AG08395 (cell line): ENCODE measurements around the gene MVB12B.

ENCODE experiments used
- DNase-seq: peaks from one replicate; pipeline ENCODE4 v3.0.0; 2012; ENCODE audit warnings: mixed read lengths, low spot score

The MVB12B gene

GRCh38 chr9:126453156-126453963 lies 126.7 kb downstream of the MVB12B start:
- DNase-seq = no peak

- no peak for DNase-seq
Measured at GRCh38 chr9:126454215-126454614, 127.6 kb downstream of the MVB12B start.

DNA sequence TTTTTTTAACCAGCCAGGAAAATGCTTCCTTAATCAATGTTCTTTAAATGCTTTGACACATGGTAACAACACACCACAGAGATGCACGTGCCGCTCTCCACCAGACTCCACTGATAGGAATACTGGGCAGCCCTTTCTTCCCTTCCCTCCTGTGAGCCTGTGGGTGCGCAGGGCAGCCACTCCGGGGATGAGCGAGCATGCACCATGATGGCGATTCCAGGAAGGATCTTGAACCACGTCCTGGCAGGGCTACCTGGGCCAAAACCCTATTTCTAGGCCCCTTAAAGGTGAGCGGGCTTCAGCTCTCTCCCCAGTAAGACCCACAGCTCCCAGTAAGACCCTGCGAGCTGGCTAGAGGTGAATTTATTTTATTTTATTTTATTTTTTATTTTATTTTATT lies 128.2 kb downstream of the MVB12B start:
- DNase-seq = no peak

GRCh38 chr9:126456441-126457174 lies 130.0 kb downstream of the MVB12B start:
- DNase-seq = no peak

DNA sequence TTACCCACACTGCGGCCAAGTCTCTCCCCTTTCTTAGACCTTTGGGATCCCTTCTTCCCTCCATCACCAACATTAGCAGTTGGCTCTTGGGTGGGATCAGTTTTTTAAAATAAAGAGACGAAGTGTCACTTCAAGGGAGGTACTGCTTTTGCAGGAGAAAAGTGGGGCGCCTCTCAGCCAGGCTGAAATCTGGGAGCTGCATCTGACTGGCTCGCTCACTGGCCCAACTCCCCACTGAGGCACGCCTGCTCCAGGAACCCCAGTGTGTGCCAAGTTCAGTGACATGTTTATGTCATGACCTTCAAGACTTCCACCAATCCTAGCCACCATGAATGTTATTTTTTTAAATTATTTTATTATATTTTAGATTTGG lies 130.5 kb downstream of the MVB12B start:
- DNase-seq = no peak

DNA sequence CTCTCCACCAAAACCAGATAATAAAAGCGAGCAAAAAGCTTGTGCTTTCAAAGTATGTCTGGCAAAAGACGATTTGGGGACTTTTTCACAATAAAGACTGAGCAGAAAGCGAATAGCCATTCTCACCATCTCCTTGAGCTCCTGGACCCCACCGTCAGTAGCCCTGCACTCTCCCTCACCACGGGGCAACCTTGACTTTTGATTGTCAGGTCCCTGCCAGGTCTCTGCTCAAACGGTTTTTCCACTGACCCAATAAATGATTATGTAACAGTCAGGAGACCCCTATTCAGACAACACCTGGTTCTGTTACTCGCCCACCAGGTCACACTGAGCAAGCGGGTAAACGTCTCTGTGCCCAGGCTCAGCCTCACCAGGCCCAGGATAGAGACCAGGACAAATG lies 131.3 kb downstream of the MVB12B start:
- no peak for DNase-seq

- DNase-seq = no peak
Measured at GRCh38 chr9:126459126-126459525, 132.5 kb downstream of the MVB12B start.

DNA sequence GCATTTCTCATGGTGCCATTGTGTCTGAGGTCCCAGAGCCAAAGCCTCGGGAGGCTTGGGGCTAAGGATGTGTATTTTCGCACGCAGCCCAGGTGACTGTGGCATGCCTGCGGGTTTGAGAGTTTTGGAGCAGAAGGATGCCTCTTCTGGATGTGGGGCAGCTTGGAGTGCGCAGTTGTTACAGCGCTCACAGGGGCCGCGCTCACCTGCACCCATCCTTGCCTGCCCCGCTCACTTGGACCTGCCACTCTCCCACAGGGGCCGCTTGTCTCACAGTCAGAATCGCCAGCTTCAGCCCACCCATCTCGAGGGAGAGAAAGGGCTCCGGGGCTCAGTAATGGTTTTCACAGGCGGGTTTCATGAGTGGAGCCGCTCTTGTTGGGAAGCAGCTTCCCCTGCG lies 132.9 kb downstream of the MVB12B start:
- DNase-seq = no peak

DNA sequence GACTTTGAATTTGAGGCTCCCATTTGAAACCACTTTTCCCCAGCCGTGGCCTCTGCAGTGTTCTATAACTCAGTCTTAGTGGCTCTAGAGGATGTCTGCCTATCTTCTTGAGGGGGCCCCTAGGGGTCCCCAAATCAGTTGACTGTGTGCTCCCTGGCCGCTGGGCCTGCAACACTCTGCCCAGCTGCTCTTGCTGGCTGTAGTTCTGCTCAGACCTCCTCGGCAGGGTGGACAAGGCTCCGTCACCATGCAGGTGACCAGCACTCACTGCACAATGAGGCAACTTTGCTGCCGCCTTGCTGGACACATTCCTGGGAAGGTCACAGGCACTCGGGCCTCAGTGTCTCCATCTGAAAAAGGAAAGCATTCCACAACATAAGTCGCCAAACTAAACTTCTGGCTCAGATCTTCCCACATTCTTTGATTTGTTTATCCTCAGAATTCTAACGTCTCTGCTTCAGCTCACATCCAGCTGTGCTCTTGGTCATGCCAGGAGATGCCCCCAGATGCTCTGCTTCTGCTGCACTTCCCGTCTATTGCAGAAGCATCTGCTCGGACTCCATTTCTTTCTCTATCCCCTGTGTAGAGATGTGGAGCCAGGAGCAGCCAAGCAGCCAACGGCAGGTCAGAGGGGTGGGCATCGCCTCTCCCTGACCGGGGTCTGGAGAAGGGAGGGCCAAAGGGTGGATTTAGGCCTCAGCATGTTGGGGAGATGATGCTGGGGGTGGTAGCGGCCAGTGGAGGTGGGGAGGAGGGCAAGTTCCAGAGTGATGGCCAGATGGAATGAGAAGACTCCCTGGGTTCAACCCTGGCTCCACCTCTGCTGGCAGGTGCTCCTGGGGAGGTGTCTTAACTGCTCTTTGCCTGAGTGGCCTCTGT lies 133.6 kb downstream of the MVB12B start:
- no peak for DNase-seq

DNA sequence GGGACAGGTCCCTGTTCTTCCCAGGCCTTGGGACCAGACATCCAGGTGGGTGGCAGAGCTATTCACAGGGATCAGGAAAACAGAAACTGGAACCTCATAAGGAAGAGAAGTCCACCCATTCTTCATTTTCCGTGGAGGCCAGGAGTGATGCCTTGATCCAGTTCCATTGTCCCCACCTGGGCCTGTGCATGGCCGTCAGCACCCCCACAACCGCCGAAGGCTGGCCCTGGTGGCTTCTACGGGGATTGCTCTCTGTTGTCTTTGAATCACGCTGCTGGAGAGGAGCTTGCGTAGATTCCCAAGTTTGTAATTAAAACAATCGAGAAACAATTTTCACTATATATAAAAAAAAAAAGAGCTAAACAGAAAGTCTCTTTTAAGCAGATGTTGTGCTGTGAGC lies 134.4 kb downstream of the MVB12B start:
- no peak for DNase-seq

GRCh38 chr9:126461608-126462007 lies 135.0 kb downstream of the MVB12B start:
- no peak for DNase-seq

- no peak for DNase-seq
Measured at GRCh38 chr9:126462617-126463016, 136.0 kb downstream of the MVB12B start.

GRCh38 chr9:126463426-126463825 lies 136.8 kb downstream of the MVB12B start:
- DNase-seq = no peak

GRCh38 chr9:126464694-126465441 lies 138.2 kb downstream of the MVB12B start:
- DNase-seq = no peak

DNA sequence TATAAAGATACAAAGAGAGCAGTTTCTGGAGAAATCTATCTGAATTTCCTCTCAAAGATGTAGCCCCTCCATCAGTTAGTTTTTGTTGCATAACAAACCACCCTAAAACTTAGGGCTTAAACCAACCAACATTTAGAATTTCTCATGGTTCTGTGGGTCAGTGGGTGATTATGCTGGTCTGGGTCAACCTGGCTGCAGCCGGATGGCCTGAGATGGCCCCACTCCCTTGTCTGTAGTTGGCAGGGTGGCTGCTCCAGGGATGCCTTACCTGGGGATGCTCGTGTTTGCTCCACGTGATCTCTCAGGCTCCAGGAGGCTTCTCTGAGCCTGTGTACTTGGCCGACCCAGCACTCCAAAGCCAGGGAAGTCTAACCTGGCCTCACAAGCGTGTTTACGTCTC lies 139.3 kb downstream of the MVB12B start:
- no peak for DNase-seq

DNA sequence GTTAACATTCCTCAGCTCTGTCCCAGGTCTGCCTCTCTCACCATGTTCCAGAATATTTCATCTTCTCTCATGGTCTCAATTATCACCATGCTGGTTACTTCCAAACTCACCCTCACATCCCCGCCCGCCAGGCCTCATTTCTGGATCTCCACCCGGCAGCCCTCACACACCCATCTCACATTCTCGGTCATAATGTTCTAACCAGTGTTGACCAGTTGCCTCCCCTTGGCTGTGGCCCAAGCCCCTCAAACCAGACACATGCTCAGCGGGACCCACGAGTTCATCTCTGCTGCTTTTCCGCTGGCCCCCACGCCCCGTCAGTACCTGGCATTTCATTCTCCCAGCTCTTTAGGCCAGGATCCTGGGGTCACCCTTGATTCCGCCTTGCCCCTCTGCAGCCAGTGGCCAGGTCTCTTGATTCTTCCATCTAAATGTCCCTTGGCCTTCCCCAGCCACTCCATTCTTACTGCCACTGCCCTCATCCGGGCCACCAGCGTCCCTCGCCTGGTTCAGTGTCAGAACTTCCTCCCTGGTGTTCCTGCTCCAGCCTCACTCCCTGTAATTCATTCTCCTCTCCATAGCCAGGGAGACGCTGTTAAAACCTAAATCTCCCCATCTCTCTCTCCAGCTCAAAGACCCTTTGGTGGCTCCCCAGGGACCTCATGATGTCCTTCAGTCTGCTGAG lies 141.7 kb downstream of the MVB12B start:
- no peak for DNase-seq

- no peak for DNase-seq
Measured at GRCh38 chr9:126470241-126470993, 143.8 kb downstream of the MVB12B start.

DNA sequence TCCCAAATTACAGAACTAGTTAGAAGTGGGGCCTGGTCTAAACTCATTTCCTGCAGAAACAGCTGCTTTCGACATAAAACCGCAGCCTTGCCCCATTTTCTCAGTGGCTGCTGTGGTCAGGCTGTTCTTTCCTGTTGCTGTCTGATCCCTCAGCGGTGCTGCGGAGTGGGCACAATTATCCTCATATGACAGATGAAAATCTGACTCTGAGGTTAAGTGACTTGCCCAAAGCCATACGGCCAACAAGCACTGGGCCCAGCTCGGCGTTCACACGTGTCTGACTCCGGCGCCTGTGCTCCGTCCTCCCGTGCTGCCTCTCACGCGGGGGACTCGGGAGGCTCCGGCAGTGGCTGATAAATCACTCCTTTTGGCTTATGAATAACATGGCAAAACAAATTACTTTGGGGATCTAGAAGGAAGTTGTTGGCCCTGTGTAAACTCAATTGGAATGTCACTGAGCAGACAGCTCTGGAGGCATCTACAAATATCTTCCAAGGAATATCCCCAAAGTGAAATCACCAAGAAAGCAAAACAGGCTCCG lies 144.5 kb downstream of the MVB12B start:
- DNase-seq = no peak

GRCh38 chr9:126472198-126472947 lies 145.7 kb downstream of the MVB12B start:
- DNase-seq = no peak

DNA sequence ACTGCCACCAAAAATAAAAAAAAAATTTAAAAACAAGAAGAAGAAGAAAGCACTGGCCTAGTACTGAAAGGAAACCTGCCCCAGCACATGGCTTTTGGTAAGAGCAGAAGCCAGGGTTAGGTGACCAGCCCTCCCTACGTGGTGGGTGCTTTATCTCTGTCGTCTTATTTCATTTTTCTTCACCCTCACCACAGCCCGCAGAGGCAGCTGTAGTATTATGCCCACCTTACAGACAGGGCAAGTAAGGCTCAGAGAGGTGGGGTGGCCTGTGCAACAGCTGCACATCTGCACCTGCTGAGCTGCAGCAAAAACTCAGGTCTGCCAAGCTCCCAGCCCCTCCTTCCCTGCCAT lies 146.3 kb downstream of the MVB12B start:
- DNase-seq = no peak
